VCaP (cell line): ENCODE measurements around the gene DDX24.

Experiments
- H3K27ac ChIP-seq: fragments of 450-650 bp; 2 replicates; pipeline ENCODE4 v1.5.1; 2017
- CTCF ChIP-seq: fragments of 450-650 bp; conservative IDR thresholded peaks from 2 replicates; pipeline ENCODE4 v1.5.1; 2017; ENCODE audit warnings: mild to moderate bottlenecking, moderate library complexity

Gene DDX24

GRCh38 chr14:94003397-94003796, 77.6 kb downstream of the DDX24 start:
- no peak overlapping the region for H3K27ac ChIP-seq
- no peak for TF ChIP-seq CTCF

GRCh38 chr14:94001501-94002396, 79.3 kb downstream of the DDX24 start:
- peak; percentile 94 for TF ChIP-seq CTCF
- no peak overlapping the region for H3K27ac ChIP-seq

- no peak overlapping the region for H3K27ac ChIP-seq
- TF ChIP-seq CTCF: no peak
Measured at GRCh38 chr14:94001016-94001415, 80.0 kb downstream of the DDX24 start.

GRCh38 chr14:94000267-94000666, 80.7 kb downstream of the DDX24 start:
- no peak overlapping the region for H3K27ac ChIP-seq
- no peak for TF ChIP-seq CTCF

GRCh38 chr14:93999573-93999972, 81.4 kb downstream of the DDX24 start:
- TF ChIP-seq CTCF: no peak
- H3K27ac ChIP-seq: no peak overlapping the region

- no peak overlapping the region for H3K27ac ChIP-seq
- TF ChIP-seq CTCF: no peak
Measured at GRCh38 chr14:93998871-93999403, 82.1 kb downstream of the DDX24 start.
